Measurements from ENCODE around the gene SSC4D.

Gene SSC4D

DNA sequence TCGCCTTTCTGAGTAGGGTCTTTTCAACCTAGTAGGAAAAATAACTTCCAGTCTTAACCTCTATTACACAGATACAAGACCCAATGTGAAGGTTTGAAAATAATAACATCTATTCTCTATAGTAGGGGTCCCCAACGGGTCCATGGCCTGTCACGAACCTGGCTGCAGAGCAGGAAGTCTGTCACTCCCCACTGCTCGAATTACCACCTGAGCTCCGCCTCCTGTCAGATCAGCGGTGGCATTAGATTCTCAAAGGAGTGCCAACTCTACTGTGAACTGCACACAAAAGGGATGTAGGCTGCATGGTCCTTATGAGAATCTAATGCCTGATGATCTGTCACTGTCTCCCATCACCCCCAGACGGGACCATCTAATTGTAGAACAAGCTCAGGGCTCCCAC lies 58.1 kb downstream of the SSC4D start:
- no peak for DNase-seq

DNA sequence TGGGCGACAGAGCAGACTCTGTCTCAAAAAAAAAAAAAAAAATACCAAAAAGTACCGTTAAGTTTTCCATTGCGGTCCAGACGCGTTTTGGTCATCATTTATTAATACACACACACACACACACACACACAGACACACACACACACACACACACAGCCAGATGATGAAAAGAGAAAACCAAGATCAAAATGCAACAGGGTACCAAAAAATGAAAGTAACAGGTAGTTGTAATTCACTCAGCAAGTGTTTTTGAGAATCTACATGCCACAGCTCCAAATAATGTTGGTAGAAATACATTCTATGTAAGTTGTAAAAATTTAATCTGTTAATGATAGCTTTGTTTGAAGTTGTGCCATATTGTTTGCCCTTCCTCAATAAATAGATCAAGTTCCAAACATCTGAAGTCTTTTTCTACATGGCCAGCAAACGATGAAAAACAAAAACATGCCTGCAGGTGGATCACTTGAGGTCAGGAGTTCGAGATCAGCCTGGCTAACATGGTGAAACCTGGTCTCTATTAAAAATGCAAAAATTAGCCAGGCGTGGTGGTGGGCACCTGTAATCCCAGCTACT lies 60.1 kb downstream of the SSC4D start:
- DNase-seq = no peak

DNA sequence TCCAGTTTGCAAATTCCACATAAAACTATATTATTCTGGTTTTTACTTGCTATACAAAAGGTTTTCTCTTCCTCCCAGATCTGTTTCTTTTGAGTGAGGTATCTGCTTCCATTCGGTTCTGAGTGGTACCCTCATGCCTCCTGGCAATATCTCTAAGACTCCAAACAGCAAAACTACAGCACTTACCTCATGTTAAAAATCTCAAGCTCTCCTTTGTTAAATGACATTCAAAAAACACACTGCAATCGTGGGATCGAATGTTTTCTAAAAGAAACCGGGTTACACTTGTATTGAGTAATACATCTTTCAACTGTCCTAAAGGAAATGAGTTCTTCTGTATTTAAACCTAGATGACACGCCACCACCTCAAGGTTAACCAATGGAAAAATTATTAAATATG lies 61.8 kb downstream of the SSC4D start:
- no peak for DNase-seq

DNA sequence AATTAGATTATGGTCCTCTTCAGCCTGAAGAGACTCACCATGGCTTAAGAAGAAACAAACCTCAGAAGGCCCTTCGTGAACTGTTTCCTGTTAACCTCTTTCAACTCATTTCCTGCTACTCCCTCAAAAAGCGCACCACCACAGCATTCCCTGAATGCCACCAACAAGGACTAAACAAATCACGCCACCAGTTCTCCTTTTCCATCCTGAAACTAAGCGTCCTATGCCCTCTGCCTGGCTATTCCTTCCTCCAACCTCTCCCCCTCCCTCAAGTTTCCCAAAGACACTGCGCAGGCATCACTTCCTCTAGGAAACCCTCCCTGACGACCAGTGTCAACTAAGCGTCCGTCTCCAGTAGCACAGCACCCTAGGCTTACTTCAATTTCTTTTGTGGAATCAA lies 62.7 kb downstream of the SSC4D start:
- DNase-seq = no peak

DNA sequence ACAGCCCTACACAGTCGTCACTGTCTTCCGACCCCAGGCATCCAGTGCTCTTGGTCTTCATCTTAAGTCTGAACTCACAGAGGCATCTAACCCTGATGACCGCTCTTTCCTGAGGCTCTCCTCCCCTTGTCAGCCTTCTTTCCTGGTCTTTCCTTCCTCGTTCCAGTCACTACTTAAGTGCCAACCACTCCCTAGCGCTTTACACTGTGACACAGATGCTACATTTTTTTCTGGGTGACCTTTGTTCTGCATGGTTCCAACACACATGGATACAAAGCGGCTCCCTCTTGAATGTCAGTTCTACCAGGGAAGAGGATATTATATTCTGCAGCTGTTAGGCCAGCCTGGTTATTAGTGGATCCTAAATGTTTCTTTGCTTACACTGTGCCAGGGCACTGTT lies 63.4 kb downstream of the SSC4D start:
- DNase-seq = no peak

DNA sequence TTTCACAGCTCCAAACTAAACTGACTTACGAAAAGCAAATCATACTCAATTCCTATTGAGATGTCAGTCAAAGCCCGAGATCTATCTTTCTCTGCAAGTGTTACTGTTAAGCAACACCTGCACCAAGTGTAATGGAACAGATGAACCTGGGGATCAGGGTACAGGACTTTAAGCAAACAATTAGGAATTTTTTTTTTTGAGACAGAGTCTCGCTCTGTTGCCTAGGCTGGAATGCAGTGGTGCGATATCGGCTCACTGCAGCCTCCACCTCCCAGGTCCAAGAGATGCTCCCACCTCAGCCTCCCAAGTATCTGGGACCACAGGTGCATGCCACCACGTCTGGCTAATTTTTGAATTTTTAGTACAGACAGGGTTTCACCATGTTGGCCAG lies 65.6 kb downstream of the SSC4D start:
- DNase-seq = no peak

DNA sequence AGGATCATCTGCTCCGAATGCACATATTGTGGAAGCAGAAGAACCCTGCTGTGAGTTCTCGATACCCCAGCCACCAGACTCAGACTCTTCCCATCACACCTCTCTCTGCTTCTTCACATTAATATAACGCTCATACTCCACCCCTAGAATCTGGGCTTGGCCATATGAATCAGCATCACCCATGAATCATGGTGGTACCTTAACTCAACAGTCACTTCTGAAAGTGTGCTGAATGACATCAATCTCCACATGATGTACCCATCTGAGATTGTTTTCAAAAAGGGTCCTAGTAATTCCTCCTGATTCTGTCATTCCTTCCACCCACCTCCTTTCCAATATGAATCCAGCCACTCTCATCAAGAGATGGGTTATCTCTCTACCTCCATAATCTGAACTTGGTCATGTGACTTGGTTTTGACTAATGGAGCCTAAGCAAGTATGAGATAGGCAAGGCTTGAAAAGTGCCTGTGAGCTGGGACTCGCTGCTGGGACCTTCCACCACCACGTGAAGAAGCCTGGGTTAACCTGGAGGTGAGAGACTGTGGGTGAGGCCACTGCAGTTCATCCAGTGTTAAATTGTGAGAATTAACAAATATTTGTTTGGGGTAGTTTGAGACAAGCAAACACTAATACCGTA lies 66.1 kb downstream of the SSC4D start:
- DNase-seq = no peak

DNA sequence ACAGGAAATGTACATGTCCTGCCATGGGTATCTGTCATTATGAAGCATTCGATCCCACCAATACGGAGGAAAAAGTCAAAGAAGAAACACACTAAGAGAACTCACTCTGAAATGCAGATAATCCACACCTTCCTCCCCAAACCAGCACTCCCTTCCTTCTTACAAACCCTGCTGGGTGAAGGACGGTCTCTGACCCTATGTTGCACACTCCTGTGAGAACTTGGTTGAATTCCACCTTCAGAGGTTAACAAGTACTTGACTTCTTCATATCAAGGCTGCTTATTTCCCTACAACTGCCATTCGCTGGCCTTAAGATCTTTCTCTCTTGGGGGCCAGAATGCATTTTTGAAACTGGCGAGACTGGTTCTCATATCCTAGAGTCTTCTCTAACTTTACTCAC lies 67.3 kb downstream of the SSC4D start:
- no peak for DNase-seq

DNA sequence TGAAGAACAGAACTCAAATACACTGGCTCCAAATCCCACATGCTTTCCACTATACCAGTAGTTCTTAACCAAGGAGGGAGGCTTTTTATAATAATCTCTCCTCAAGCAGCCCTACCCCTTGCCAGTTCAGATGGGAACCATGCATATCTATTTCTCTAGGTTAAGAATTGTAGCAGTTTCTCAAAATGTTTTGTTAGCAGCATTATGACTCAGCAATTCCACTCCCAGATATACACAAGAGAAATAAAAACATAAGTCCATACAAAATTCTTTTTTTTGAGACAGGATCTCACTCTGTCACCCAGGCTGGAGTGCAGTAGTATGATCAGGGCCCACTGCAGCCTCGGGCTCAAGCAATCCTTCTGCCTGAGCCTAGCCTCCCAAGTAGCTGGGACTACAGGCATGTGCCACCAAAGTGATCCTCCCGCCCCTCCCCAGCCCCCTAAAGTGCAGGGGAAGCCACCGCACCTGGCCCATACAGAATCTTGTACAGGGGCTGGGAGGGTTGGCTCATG lies 68.8 kb downstream of the SSC4D start:
- no peak for DNase-seq

All from NCI-H146 (cell line).